ENCODE measurements around the gene SYNC.
"Not testable (repeated sequence)": the region's sequence is repeated elsewhere in the genome, so short reads cannot be mapped to it uniquely, and the experiment has no call there.

Gene SYNC

GRCh38 chr1:32693455-32694174 lies 9.0 kb downstream of the SYNC start:
- no peak for DNase-seq (ENCODE audit: low spot score)

- DNase-seq (ENCODE audit: low spot score): no peak
Observed at GRCh38 chr1:32686387-32686786, 16.2 kb downstream of the SYNC start.

- no peak for DNase-seq (ENCODE audit: low spot score)
Observed at GRCh38 chr1:32685498-32685897, 17.1 kb downstream of the SYNC start.

- peak; percentile 49 for DNase-seq (ENCODE audit: low spot score)
Observed at GRCh38 chr1:32684167-32684811, 18.3 kb downstream of the SYNC start.

- DNase-seq (ENCODE audit: low spot score): no peak
Observed at GRCh38 chr1:32683397-32683796, 19.2 kb downstream of the SYNC start.

- no peak for DNase-seq (ENCODE audit: low spot score)
Observed at GRCh38 chr1:32681999-32682398, 20.6 kb downstream of the SYNC start.

- no peak for DNase-seq (ENCODE audit: low spot score)
Observed at GRCh38 chr1:32681509-32681908, 21.1 kb downstream of the SYNC start.

GRCh38 chr1:32680642-32681041 lies 21.9 kb downstream of the SYNC start:
- no peak for DNase-seq (ENCODE audit: low spot score)

GRCh38 chr1:32679993-32680392 lies 22.6 kb downstream of the SYNC start:
- not testable (repeated sequence) for DNase-seq (ENCODE audit: low spot score)

- no peak for DNase-seq (ENCODE audit: low spot score)
Observed at GRCh38 chr1:32676945-32677344, 25.6 kb downstream of the SYNC start.

GRCh38 chr1:32668716-32669115 lies 33.9 kb downstream of the SYNC start:
- not testable (repeated sequence) for DNase-seq (ENCODE audit: low spot score)

GRCh38 chr1:32666901-32667566 lies 35.5 kb downstream of the SYNC start:
- no peak for DNase-seq (ENCODE audit: low spot score)

GRCh38 chr1:32665915-32666314 lies 36.7 kb downstream of the SYNC start:
- no peak for DNase-seq (ENCODE audit: low spot score)

GRCh38 chr1:32659581-32659980 lies 43.0 kb downstream of the SYNC start:
- DNase-seq (ENCODE audit: low spot score): no peak

GRCh38 chr1:32652244-32652962 lies 50.2 kb downstream of the SYNC start:
- DNase-seq (ENCODE audit: low spot score): no peak

GRCh38 chr1:32651461-32652073 lies 51.0 kb downstream of the SYNC start:
- no peak for DNase-seq (ENCODE audit: low spot score)

GRCh38 chr1:32650752-32651460 lies 51.7 kb downstream of the SYNC start, which contains the start of gene RBBP4:
Gene RBBP4, plus strand, starts transcription at chr1:32651208. Its CDS starts 99 bp downstream, at chr1:32651307.
- DNase-seq (ENCODE audit: low spot score): peak; percentile 99

- peak; percentile 92 for DNase-seq (ENCODE audit: low spot score)
Observed at GRCh38 chr1:32650248-32650751, 52.3 kb downstream of the SYNC start, which contains the start of gene ZBTB8OS. Gene ZBTB8OS, minus strand, starts transcription at chr1:32650550. Its CDS starts 21 bp downstream, at chr1:32650529.

GRCh38 chr1:32647308-32648134 lies 55.0 kb downstream of the SYNC start:
- DNase-seq (ENCODE audit: low spot score): no peak

GRCh38 chr1:32644426-32644825 lies 58.1 kb downstream of the SYNC start:
- no peak for DNase-seq (ENCODE audit: low spot score)
